ENCODE measurements around the gene RAB21. TPM values are rescaled to one million over a fixed set of nuclear protein-coding genes. Genes with fewer than 3 reads are reported as not detected.

RAB21 gene
- total and polyA plus RNA-seq, 2 of the 13 experiments (the other 11 are each of a cell fraction or from before 2014, with no cell fraction given) = 4.4 to 50.9 TPM

GRCh38 chr12:71731439-71732356 lies 23.0 kb upstream of the RAB21 start (continued):
- TF ChIP-seq, protein P1, sequence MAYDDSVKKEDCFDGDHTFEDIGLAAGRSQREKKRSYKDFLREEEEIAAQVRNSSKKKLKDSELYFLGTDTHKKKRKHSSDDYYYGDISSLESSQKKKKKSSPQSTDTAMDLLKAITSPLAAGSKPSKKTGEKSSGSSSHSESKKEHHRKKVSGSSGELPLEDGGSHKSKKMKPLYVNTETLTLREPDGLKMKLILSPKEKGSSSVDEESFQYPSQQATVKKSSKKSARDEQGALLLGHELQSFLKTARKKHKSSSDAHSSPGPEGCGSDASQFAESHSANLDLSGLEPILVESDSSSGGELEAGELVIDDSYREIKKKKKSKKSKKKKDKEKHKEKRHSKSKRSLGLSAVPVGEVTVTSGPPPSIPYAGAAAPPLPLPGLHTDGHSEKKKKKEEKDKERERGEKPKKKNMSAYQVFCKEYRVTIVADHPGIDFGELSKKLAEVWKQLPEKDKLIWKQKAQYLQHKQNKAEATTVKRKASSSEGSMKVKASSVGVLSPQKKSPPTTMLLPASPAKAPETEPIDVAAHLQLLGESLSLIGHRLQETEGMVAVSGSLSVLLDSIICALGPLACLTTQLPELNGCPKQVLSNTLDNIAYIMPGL (CRISPR knock-in tag; IDR thresholded peaks at IDR 0.05; ENCODE audit: borderline replicate concordance in 1 of 2, low read depth in 1 of 2) = peak; percentile 79 to 93; a peak in 3 of 4 replicates
- no peak for TF ChIP-seq ZBTB7A (CRISPR knock-in tag; IDR thresholded peaks at IDR 0.05)
- no peak for TF ChIP-seq ATF7-NPFF (CRISPR knock-in tag; IDR thresholded peaks at IDR 0.05; ENCODE audit: low read depth)
- 0 out of 2 replicates have a peak, but pooled peaks have one; percentile 44 for TF ChIP-seq ZNF563 (CRISPR knock-in tag; IDR thresholded peaks at IDR 0.05)
- TF ChIP-seq ZNF337 (CRISPR knock-in tag; IDR thresholded peaks at IDR 0.05; ENCODE audit: borderline replicate concordance, low read depth) = no peak
- no peak for TF ChIP-seq TP53 (CRISPR knock-in tag; conservative IDR thresholded peaks at IDR 0.05)
- peak; percentile 73 for TF ChIP-seq ZFY (CRISPR knock-in tag; IDR thresholded peaks at IDR 0.05)
- no peak for TF ChIP-seq ZNF580 (CRISPR knock-in tag; IDR thresholded peaks at IDR 0.05; ENCODE audit: borderline replicate concordance, low read depth)
- peak; percentile 65 for TF ChIP-seq ZNF430 (CRISPR knock-in tag; IDR thresholded peaks at IDR 0.05)
- TF ChIP-seq, protein P2, sequence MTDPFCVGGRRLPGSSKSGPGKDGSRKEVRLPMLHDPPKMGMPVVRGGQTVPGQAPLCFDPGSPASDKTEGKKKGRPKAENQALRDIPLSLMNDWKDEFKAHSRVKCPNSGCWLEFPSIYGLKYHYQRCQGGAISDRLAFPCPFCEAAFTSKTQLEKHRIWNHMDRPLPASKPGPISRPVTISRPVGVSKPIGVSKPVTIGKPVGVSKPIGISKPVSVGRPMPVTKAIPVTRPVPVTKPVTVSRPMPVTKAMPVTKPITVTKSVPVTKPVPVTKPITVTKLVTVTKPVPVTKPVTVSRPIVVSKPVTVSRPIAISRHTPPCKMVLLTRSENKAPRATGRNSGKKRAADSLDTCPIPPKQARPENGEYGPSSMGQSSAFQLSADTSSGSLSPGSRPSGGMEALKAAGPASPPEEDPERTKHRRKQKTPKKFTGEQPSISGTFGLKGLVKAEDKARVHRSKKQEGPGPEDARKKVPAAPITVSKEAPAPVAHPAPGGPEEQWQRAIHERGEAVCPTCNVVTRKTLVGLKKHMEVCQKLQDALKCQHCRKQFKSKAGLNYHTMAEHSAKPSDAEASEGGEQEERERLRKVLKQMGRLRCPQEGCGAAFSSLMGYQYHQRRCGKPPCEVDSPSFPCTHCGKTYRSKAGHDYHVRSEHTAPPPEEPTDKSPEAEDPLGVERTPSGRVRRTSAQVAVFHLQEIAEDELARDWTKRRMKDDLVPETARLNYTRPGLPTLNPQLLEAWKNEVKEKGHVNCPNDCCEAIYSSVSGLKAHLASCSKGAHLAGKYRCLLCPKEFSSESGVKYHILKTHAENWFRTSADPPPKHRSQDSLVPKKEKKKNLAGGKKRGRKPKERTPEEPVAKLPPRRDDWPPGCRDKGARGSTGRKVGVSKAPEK (CRISPR knock-in tag; IDR thresholded peaks at IDR 0.05; ENCODE audit: borderline replicate concordance) = no peak
- peak; percentile 46; the same call in 1 of the 2 replicates for TF ChIP-seq ZSCAN21 (CRISPR knock-in tag; IDR thresholded peaks at IDR 0.05; ENCODE audit: borderline replicate concordance)
- TF ChIP-seq, protein P3, sequence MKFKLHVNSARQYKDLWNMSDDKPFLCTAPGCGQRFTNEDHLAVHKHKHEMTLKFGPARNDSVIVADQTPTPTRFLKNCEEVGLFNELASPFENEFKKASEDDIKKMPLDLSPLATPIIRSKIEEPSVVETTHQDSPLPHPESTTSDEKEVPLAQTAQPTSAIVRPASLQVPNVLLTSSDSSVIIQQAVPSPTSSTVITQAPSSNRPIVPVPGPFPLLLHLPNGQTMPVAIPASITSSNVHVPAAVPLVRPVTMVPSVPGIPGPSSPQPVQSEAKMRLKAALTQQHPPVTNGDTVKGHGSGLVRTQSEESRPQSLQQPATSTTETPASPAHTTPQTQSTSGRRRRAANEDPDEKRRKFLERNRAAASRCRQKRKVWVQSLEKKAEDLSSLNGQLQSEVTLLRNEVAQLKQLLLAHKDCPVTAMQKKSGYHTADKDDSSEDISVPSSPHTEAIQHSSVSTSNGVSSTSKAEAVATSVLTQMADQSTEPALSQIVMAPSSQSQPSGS (CRISPR knock-in tag; IDR thresholded peaks at IDR 0.05) = no peak
- TF ChIP-seq, protein P4, sequence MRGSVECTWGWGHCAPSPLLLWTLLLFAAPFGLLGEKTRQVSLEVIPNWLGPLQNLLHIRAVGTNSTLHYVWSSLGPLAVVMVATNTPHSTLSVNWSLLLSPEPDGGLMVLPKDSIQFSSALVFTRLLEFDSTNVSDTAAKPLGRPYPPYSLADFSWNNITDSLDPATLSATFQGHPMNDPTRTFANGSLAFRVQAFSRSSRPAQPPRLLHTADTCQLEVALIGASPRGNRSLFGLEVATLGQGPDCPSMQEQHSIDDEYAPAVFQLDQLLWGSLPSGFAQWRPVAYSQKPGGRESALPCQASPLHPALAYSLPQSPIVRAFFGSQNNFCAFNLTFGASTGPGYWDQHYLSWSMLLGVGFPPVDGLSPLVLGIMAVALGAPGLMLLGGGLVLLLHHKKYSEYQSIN (CRISPR knock-in tag; IDR thresholded peaks at IDR 0.05; ENCODE audit: borderline replicate concordance) = no peak
- TF ChIP-seq, protein P5, sequence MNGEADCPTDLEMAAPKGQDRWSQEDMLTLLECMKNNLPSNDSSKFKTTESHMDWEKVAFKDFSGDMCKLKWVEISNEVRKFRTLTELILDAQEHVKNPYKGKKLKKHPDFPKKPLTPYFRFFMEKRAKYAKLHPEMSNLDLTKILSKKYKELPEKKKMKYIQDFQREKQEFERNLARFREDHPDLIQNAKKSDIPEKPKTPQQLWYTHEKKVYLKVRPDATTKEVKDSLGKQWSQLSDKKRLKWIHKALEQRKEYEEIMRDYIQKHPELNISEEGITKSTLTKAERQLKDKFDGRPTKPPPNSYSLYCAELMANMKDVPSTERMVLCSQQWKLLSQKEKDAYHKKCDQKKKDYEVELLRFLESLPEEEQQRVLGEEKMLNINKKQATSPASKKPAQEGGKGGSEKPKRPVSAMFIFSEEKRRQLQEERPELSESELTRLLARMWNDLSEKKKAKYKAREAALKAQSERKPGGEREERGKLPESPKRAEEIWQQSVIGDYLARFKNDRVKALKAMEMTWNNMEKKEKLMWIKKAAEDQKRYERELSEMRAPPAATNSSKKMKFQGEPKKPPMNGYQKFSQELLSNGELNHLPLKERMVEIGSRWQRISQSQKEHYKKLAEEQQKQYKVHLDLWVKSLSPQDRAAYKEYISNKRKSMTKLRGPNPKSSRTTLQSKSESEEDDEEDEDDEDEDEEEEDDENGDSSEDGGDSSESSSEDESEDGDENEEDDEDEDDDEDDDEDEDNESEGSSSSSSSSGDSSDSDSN (CRISPR knock-in tag; IDR thresholded peaks at IDR 0.05) = peak; percentile 38; the same call in 1 of the 2 replicates

Measured in HepG2 (cell line).